Choroid plexus epithelial cell (primary cell): ENCODE results near the gene VCPKMT.

Experiments
- DNase-seq: peaks from one replicate; pipeline ENCODE4 v3.0.0-alpha.2; 2010; ENCODE audit warnings: low read depth
- H3K4me3 ChIP-seq: 2 replicates; pipeline ENCODE4 v1.5.1; 2011; ENCODE audit warnings: low read depth, mild to moderate bottlenecking, control low read depth, low read length, moderate library complexity
- TF ChIP-seq, protein P1 (sequence below): conservative IDR thresholded peaks from 2 replicates; pipeline ENCODE4 v1.5.1; 2011; ENCODE audit warnings: low read depth, mild to moderate bottlenecking, control low read depth, inconsistent platforms, low read length, moderate library complexity

Gene VCPKMT

DNA sequence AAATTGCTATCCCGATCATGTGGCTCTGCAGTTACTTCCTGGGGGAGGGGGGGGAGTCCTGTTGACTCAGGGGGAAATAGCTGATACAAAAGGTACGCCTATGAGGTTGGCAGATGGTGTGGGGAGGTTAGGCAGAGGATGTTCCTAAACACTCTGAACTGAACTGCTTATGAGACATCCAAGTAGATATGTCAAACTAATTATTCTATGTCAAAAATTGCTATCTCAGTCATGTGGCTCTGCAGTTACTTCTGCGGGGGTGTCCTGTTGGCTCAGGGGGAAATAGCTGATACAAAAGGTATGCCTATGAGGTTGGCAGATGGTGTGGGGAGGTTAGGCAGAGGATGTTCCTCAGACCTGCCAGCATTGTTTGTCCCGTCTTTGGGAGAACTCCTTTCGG is 5.1 kb upstream of the VCPKMT start:
- TF ChIP-seq, protein P1, sequence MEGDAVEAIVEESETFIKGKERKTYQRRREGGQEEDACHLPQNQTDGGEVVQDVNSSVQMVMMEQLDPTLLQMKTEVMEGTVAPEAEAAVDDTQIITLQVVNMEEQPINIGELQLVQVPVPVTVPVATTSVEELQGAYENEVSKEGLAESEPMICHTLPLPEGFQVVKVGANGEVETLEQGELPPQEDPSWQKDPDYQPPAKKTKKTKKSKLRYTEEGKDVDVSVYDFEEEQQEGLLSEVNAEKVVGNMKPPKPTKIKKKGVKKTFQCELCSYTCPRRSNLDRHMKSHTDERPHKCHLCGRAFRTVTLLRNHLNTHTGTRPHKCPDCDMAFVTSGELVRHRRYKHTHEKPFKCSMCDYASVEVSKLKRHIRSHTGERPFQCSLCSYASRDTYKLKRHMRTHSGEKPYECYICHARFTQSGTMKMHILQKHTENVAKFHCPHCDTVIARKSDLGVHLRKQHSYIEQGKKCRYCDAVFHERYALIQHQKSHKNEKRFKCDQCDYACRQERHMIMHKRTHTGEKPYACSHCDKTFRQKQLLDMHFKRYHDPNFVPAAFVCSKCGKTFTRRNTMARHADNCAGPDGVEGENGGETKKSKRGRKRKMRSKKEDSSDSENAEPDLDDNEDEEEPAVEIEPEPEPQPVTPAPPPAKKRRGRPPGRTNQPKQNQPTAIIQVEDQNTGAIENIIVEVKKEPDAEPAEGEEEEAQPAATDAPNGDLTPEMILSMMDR = no peak
- no peak overlapping the region for H3K4me3 ChIP-seq
- no peak for DNase-seq

- TF ChIP-seq, protein P1 = no peak
- no peak for DNase-seq
- H3K4me3 ChIP-seq = no peak overlapping the region
Observed at GRCh38 chr14:50117456-50117855, 1.1 kb upstream of the VCPKMT start.

GRCh38 chr14:50116966-50117365 is 594 bp upstream of the VCPKMT start:
- peak overlapping the region; percentile 87 for H3K4me3 ChIP-seq
- no peak for DNase-seq
- TF ChIP-seq, protein P1 = no peak

DNA sequence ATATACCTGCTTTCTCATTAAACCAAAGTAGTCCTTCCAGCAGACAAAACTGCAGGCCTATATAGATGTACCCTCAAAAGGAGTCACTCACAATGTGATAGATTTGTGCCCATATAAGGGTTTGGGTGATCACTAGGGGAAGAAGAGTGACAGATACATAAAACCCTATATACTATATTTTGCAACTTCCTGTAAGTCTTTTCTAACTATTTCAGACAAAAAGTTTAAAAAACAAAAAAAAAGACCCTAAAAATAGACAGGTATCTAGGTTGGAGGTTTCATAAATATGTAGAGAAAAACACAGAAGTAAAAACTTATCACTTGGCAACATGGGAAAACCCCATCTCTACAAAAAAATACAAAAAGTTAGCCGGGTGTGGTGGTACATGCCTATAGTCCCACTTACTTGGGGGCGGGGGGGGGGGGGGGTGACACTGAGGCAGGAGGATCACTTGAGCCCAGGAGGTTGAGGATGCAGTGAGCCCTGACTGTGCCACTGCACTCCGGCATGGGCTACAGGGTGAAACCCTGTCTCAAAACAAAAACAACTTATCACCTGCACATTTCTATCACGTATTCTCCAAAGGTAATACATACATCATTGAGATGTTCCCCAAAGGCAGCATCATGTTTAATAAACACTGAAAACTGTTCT is 2.9 kb downstream of the VCPKMT start:
- TF ChIP-seq, protein P1 = no peak
- no peak overlapping the region for H3K4me3 ChIP-seq
- DNase-seq = no peak

- no peak for DNase-seq
- TF ChIP-seq, protein P1 = no peak
- H3K4me3 ChIP-seq = no peak overlapping the region
Observed at GRCh38 chr14:50110323-50111037, 5.9 kb downstream of the VCPKMT start.

GRCh38 chr14:50109342-50109741 is 7.0 kb downstream of the VCPKMT start:
- no peak overlapping the region for H3K4me3 ChIP-seq
- TF ChIP-seq, protein P1 = peak; percentile 62
- peak; percentile 63 for DNase-seq

DNA sequence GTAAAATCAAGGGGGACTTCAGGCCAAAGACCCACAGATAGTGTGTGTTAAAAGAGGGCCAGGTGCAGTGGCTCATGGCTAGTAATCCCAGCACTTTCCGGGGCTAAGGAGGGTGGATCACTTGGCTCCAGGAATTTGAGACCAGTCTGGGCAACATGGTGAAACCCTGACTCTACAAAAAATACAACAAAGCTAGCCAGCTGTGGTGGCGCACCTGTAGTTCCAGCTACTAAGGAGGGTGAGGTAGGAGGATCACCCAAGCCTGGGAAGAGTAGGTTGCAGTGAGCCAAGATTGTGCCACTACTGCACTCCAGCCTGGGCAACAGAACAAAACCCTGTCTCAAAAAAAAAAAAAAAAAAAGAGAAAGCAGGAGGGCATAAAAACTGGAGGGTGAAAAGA is 8.5 kb downstream of the VCPKMT start:
- TF ChIP-seq, protein P1 = no peak
- DNase-seq = no peak
- no peak overlapping the region for H3K4me3 ChIP-seq
